Stimulated activated CD8-positive, alpha-beta memory T cell treated with anti-CD3 and anti-CD28 coated beads, Interleukin-7, amount 100 ng/mL, for 24 hours (primary cell): ENCODE measurements around the gene P4HTM.

Experiments used
- DNase-seq: peaks from one replicate; pipeline ENCODE4 v3.0.0-alpha.2; 2020; ENCODE audit warnings: low read depth

The P4HTM gene

DNA sequence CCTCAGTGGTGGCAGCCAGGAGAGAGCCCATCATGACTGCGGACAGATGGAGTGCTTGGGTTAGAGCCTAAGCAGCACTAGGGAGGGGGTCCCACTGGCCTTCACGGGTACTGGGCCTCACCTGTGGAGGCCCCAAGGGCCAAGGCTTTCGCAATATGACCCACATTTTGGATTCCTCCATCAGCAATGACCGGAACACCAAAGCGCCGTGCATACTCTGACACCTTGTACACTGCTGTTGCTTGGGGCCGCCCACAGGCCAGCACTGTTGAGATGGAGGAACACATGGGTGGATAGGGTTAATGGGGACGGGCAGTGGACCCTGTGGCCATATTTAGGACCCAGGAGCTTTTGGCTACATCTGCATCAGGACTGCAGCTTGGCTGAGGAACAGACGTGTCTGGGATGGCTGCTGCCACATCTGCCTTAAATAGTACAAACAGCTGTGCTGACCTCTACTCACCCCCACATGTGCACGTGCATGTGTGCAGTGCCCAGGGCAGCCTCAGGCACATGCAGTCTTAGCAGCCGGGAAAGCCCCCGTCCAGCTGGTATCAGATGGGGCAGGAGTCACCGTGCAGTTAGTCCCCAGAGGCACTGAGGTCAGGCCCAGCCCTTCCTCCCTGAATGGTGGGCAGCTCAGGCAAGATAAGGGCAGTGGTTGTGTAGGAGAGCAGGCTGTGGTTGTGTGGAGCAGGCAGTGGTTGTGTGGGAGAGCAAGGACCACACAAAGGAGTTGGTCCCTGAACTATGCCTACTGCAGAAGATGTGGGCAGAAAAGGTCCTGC, 35.2 kb downstream of the P4HTM start:
- no peak for DNase-seq

DNA sequence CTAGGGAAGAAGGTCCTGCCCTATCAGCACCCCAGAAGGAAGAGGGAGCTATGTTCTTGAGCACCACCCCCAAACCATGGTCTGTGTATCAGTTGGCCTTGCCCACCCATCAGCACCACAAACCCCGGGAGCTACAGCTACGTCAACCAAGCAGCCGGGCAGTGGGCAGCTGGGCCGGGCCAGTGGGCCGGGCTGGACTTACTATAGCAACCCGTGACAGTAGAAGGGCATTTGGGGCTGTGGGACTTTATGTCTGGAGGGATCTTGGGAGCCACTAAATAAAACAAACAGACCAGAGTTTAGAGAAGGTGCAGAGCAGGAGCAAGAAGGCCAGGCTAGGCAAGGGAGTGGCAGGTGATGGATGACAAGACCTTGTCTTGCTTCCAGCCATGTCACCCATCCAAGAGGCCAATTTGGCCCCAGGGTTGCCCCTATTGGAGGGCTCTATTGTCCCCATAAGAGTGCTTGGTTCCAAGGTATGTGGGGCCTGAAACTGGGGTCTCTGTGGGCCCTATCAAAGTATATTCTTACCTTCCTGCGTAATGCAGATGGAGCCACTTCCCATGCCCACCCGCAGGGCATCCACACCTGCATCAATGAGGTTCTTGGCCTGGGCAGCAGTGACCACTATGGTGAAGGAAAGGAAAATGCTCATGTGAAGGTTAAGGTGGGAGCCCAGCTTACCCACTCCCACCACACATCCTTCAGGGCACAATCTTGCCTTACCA, 35.9 kb downstream of the P4HTM start:
- DNase-seq: no peak

- DNase-seq: no peak
These were observed 36.5 kb downstream of the P4HTM start for GRCh38 chr3:49026536-49026935.

DNA sequence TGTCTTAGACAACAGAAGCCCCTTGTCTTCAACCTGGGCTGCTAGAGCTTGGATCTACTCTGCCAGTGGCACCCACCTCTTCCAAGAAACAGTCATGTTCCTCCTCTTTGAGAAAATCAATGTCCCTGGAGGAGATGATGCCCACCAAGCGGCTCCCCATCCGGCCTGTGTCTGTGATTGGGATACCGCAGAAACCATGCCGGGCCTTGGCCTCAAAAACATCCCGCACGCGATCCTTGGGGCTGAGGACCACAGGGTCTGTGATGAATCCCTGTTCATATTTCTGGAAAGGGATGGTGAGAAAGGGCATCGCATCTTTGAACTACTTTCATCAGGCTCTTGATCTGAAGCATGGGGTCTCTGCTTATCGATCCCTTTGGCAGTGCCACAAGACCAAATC, 37.6 kb downstream of the P4HTM start:
- DNase-seq: no peak

DNA sequence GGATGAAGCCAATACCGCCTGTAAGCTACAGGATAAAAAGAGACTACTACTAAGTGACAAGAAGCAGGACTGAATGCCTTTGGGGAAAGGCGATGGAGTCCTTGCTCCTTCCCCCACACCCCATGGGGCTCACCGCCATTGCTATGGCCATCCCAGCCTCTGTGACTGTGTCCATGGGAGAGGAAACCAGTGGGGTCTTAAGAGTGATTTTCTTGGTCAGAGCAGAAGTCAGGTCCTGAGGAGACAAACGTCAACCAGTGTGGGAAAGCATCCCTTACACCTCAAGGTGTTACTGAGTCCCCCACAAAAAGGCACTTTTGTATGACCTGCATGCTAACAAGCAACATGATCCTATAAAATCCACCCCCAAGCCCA, 38.2 kb downstream of the P4HTM start:
- DNase-seq: no peak

- peak; percentile 79 for DNase-seq
These were observed 38.9 kb downstream of the P4HTM start, which contains the start of gene IMPDH2 for GRCh38 chr3:49028673-49029562. Gene IMPDH2, minus strand, starts transcription at chr3:49029398. Its CDS starts 48 bp downstream, at chr3:49029350.

GRCh38 chr3:49029563-49029884, 39.5 kb downstream of the P4HTM start:
- no peak for DNase-seq

DNA sequence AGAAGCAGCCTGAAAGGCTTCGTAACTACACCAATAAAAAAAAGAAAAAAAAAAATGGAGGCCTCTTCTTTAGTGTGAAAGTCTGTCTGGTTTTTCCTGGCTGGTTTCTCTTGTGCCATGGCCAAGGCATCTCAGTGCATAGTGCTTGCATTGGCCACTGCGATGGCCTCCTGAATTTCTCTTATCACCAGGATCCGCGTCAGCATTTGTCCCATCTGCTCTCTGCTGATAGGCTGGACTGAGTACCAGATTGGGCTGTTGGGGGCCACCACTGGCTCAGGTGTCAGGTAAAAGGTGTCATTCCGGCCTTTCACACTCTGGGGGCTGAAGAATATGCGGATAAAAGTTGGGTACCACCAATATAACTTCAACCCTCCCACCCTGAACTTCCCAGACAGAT, 40.3 kb downstream of the P4HTM start:
- no peak for DNase-seq

DNA sequence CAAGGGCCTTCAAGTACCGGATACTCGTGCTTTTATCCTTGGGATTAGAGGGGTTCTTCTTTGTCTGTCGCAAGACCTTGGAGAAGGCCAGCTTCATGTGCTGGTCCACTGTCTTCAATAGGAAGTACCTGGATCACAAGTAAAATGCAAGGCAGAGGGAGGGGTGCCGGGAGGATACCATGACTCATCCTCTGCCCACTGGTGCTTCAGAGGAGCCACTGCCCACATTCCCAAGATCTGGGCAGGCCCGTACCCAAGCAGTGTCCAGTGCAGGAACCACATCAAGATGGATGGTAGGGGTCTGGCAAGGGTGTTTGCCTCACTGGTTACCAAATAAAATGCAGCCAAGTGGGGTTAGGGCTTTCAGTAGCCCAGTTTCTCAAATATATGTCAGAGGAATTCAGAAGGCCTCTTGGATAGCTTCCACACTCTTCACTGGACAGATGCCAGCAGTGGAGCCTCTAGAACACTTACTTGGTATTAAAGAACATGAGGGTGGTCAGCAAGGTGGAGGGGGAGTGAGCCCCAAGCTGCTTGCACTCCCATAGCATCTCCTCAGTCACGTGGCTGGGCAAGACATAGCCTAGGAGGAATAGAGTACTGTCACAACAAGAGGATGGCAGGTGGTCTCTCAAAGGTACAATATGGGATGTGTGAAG, 42.7 kb downstream of the P4HTM start:
- no peak for DNase-seq

DNA sequence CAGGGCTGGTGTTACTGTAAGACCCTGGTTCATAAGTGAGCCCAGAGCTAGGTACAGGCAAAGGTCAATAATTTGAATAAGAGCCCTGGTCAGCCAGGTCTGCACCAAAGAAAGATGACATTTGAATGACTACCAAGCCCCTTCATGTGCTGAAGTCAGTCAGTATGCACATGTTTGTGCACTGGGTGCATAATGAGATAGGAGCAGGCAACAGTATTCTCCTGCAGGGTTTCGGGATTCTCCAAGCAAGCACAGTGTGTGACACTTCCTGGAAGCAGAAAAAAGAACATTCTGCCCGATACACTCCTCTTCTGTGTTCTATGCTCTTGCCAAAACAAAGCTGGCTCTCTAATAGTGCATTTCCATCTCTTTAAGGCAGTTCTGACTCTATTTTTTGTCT, 44.6 kb downstream of the P4HTM start:
- no peak for DNase-seq

DNA sequence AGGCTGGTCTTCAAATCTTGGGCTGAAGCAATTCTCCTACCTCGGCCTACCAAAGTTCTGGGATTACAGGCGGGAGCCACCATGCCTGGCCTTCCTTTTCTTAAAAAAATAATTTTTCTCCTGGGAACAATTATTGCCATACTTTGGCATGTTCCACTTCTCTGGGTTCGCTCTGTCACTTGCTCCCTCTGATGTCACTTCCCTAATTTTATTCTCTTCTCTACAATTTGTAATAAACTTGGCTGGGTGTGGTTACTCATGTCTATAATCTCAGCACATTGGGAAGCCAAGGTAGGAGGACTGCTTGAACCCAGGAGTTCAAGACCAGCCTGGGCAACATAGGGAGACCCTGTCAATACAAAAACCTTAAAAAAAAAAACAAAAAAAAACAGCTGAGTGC, 45.2 kb downstream of the P4HTM start:
- DNase-seq: no peak

DNA sequence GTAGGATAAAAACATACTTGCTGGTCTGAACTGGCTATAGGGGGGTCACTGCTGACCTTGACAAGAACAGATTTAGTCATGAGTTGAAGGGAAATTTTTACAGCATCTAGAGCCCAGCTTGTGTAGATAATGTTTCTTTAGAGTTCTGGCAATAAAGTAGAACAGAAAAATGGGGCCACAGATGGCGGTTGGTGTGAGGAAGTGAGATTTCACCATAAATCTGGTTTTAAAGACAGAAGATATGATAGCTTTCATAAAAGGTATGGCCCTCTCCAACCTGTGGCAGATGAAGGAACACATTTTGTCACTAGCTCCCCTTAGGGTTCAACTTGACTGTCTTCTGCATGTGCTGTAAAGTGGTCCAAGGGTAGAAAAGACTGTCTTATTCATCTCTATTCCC, 63.5 kb downstream of the P4HTM start:
- no peak for DNase-seq

DNA sequence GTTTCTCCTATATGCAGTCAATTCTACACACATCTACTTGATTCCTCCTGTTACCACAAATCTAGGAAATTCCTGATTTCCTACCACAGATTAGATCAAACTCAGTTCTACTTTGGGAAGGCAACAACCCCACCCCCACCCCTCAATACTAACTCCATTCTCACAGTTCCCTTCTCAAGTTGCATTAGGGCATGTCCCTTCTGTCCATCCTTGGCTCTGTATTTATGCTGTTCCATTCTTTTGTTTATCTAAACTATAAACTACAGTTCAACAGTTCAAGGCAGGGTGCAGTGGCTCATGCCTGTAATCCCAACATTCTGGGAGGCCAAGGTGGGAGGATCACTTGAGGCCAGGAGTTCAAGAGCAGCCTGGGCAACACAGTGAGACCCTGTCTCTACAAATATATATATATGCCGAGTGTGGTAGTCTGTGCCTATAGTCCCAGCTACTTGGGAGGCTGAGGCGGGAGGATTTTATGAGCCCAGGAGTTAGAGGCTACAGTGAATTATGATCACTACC, 64.4 kb downstream of the P4HTM start:
- no peak for DNase-seq
